GM12878 (cell line): ENCODE data around the gene EPHB1. TPM values are rescaled to one million over a fixed set of nuclear protein-coding genes. Genes with fewer than 3 reads are reported as not detected.

Source experiments
- ATAC-seq: fragments of 200-7000 bp; cut with Tn5 transposase; 3 replicates; pipeline ENCODE4 v1.9.1; 2020; ENCODE audit warnings: mild to moderate bottlenecking, moderate library complexity
- BruUV-seq: library from RNA; stranded (reverse); fragments of 400-500 nt; replicated peaks from 2 replicates; lab custom pipeline; 2021; lab: Mats Ljungman, UMichigan
- CTCF ChIA-PET: fragments of 300-600 bp; sonication (Branson Sonifier 250); formaldehyde crosslinking; extraction: SDS; loops from one replicate; lab custom pipeline; 2021; ENCODE audit warnings: inconsistent platforms; lab: Yijun Ruan, JAX
- POLR2A ChIA-PET: fragments of 350-600 bp; formaldehyde crosslinking; extraction: SDS; loops from one replicate; lab custom pipeline; 2021; ENCODE audit warnings: inconsistent platforms; lab: Charles Lee
- RAD21 ChIA-PET: fragments of 300-600 bp; sonication (Branson Sonifier 250); formaldehyde crosslinking; loops from one replicate; lab custom pipeline; 2023; ENCODE audit warnings: antibody characterized with exemption; ENCODE audit not compliant: unreplicated experiment; lab: Charles Lee
- SMC1A ChIA-PET: fragments of 300-600 bp; sonication (Branson Sonifier 250); formaldehyde crosslinking; loops from one replicate; lab custom pipeline; 2023; ENCODE audit not compliant: unreplicated experiment, uncharacterized antibody; lab: Charles Lee
- DNase-seq: peaks from one replicate; pipeline ENCODE4 v3.0.0-alpha.2; 2011; ENCODE audit warnings: low read depth, low spot score
- FAIRE-seq: peaks from 3 replicates; lab custom pipeline; 2011; peaks lifted over from hg19 to GRCh38; lab: Jason Lieb, UNC
- H2AFZ ChIP-seq: 2 replicates; pipeline ENCODE4 v1.6.0; 2011; ENCODE audit warnings: low read depth, low read length, control low read depth; ENCODE audit not compliant: control insufficient read depth
- H3K27ac ChIP-seq: 2 replicates; pipeline ENCODE4 v1.5.1; 2011; ENCODE audit warnings: control low read depth; ENCODE audit not compliant: control insufficient read depth, insufficient read depth
- H3K27me3 ChIP-seq, 2 experiments: replicated peaks in 1 of 2; 2 replicates each; pipeline versions ENCODE4 v1.6.0 to v1.6.1; 2011; ENCODE audit warnings: low read length in 1 of 2; ENCODE audit not compliant: control insufficient read depth in 2 of 2, insufficient read depth in 2 of 2
- H3K36me3 ChIP-seq, 2 experiments: 2 replicates each; pipeline ENCODE4 v1.5.1; 2011; ENCODE audit warnings: low read length in 1 of 2; ENCODE audit not compliant: control insufficient read depth in 2 of 2, insufficient read depth in 2 of 2
- H3K4me1 ChIP-seq: 2 replicates; pipeline ENCODE4 v1.6.1; 2011; ENCODE audit warnings: mild to moderate bottlenecking, low read length, moderate library complexity, mixed read lengths; ENCODE audit not compliant: control insufficient read depth, insufficient read depth
- H3K4me2 ChIP-seq: 2 replicates; pipeline ENCODE4 v1.6.0; 2011; ENCODE audit warnings: control low read depth; ENCODE audit not compliant: control insufficient read depth, insufficient read depth
- H3K4me3 ChIP-seq: fragments of 200-600 bp; sonication (generic); 2 replicates; pipeline ENCODE4 v1.5.1; 2016
- H3K79me2 ChIP-seq: 2 replicates; pipeline ENCODE4 v1.6.0; 2011; ENCODE audit warnings: low read length; ENCODE audit not compliant: control insufficient read depth, insufficient read depth
- H3K9ac ChIP-seq: 2 replicates; pipeline ENCODE4 v1.8.0; 2011; ENCODE audit warnings: low read length, control low read depth, mixed read lengths; ENCODE audit not compliant: control insufficient read depth, insufficient read depth
- H3K9me3 ChIP-seq: replicated peaks from 3 replicates; pipeline ENCODE4 v1.5.1; 2011; ENCODE audit warnings: mild to moderate bottlenecking, low read length; ENCODE audit not compliant: control insufficient read depth, insufficient read depth
- H4K20me1 ChIP-seq: 2 replicates; pipeline ENCODE4 v1.6.0; 2011; ENCODE audit not compliant: control insufficient read depth, insufficient read depth
- HDAC6 ChIP-seq: fragments of 200-600 bp; sonication (generic); IDR thresholded peaks from one replicate; pipeline ENCODE4 v1.8.0; 2017; ENCODE audit warnings: antibody characterized with exemption; ENCODE audit not compliant: unreplicated experiment
- HDGF ChIP-seq: fragments of 450-650 bp; IDR thresholded peaks from 2 replicates; pipeline ENCODE4 v1.6.1; 2016; ENCODE audit warnings: antibody characterized with exemption
- MTA3 ChIP-seq: IDR thresholded peaks from 2 replicates; pipeline ENCODE4 v1.6.1; 2012; ENCODE audit warnings: low read length, inconsistent platforms, borderline replicate concordance
- POU2F2 ChIP-seq: IDR thresholded peaks from 3 replicates; pipeline ENCODE4 v1.6.1; 2011; ENCODE audit warnings: low read depth, mild to moderate bottlenecking, low read length, borderline replicate concordance
- SMAD1 ChIP-seq: fragments of 450-650 bp; IDR thresholded peaks from 2 replicates; pipeline ENCODE4 v1.6.1; 2018; ENCODE audit warnings: mild to moderate bottlenecking, low read depth; ENCODE audit not compliant: partially characterized antibody
- STAT1 ChIP-seq: fragments of 450-650 bp; conservative IDR thresholded peaks from 2 replicates; pipeline ENCODE4 v1.6.1; 2014; ENCODE audit warnings: antibody characterized with exemption, mild to moderate bottlenecking
- TAF1 ChIP-seq: IDR thresholded peaks from 2 replicates; pipeline ENCODE4 v1.6.1; 2011; ENCODE audit warnings: mild to moderate bottlenecking, low read depth, low read length, borderline replicate concordance
- ZBED1 ChIP-seq: IDR thresholded peaks from 2 replicates; pipeline ENCODE4 v1.6.1; 2016; ENCODE audit warnings: borderline replicate concordance
- ZZZ3 ChIP-seq: IDR thresholded peaks from 2 replicates; pipeline ENCODE4 v1.6.1; 2011; ENCODE audit warnings: low read depth; ENCODE audit not compliant: control insufficient read depth, insufficient read length
- WGBS: methylation state at CpG from one replicate; pipeline ENCODE4 v1.1.6; 2016; ENCODE audit warnings: low lambda C conversion rate; ENCODE audit not compliant: insufficient replicate concordance, insufficient coverage; ENCODE audit errors: missing lambda C conversion rate; 5-methylcytosine and 5-hydroxymethylcytosine counted together
- in situ Hi-C: fragments of 300-500 bp; cut with MboI; formaldehyde crosslinking; loops from 9 replicates; pipeline ENCODE4 v1.14.3; 2018; ENCODE audit warnings: mixed read lengths
- intact Hi-C: fragments of 100-400 bp; cut with micrococcal nuclease; formaldehyde crosslinking; loops from one replicate; pipeline ENCODE4 v1.14.2; 2022; ENCODE audit not compliant: unreplicated experiment
- polyA plus RNA-seq, 11 experiments: library from polyadenylated mRNA; depleted of rRNA in 4 of 11; unstranded in 6 of 11; stranded (reverse) in 5 of 11; fragments of >200 nt; fragmentation: Nextera tagmentation in 4 of 11; fragmentation: Illumina TruSeq in 1 of 11; extraction: Ambion mirVana in 4 of 11; extraction: Trizol in 1 of 11; gene quantifications; 1 replicate in 1 of 11; 2 replicates in 10 of 11; pipeline versions ENCODE4 v1.2.1 to v1.2.3, GENCODE V29; 2011 to 2016; ENCODE audit warnings: inconsistent platforms in 2 of 11, missing spikeins in 2 of 11, low read depth in 1 of 11
- total RNA-seq, 4 experiments: library from RNA; depleted of rRNA in 3 of 4; stranded (reverse); fragments of >200 nt in 3 of 4; fragmentation: Illumina TruSeq in 1 of 4; extraction: Trizol in 1 of 4; gene quantifications; 2 replicates each; pipeline versions ENCODE4 v1.2.1 to v1.2.3, GENCODE V29; 2013 to 2021
- TF ChIP-seq, protein P1 (sequence below): fragments of 450-650 bp; IDR thresholded peaks from 2 replicates; pipeline ENCODE4 v1.6.1; 2017; ENCODE audit warnings: mild to moderate bottlenecking
- TF ChIP-seq, protein P2 (sequence below): fragments of 450-650 bp; IDR thresholded peaks from 2 replicates; pipeline ENCODE4 v1.6.1; 2016; ENCODE audit warnings: mild to moderate bottlenecking, moderate library complexity, borderline replicate concordance

The EPHB1 gene
- total and polyA plus RNA-seq, 10 of the 15 experiments (the other 5 are each of a cell fraction or from before 2014, with no cell fraction given) = 0.33 to 23.8 (median 1.2) TPM

DNA sequence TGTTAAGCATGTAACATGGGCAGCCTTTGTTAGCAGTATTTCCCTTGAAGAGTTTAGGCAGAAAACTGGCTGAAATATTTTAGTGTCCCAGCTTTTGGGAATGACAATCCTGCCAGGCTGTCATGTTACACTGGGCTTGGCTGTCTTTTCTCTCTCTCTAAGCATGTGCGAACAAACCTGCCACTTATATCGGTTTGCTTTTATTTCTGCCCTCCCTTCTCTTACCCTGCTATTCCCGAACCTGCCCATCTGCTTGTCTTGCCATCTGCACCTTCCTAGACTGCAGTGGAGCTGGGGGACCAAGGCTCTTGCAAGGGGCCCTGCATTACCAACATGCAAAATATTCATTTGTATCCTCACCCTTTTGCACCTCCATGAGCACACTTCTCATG is 339.6 kb downstream of the EPHB1 start (continued):
- no peak for TF ChIP-seq ZBED1
- no peak for TF ChIP-seq STAT1

DNA sequence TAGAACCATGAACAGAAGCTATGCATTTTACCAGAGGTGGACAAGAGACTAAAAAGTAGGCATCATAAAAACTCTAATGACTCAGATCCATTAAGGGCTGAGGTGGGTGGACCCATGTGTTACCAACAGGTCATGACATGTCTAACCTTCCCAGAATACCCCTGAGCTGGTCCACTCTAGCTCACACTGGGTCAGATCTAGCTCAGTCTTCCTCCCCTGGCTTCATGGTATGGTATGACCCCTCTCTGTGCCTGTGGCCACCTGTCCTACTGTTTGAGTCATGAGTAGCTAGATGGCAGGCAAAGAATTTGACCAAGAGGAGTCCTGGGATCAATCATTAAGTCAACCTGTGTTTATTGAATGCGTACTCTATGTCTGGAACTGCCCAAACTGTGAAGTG is 340.4 kb downstream of the EPHB1 start:
- H3K4me3 ChIP-seq = no peak overlapping the region
- H2AFZ ChIP-seq = no peak overlapping the region
- TSS peak; percentile 33 for BruUV-seq
- H3K79me2 ChIP-seq = no peaks in the 10 kb centered on the region
- no peaks in the 10 kb centered on the region for H3K27me3 ChIP-seq
- H4K20me1 ChIP-seq = no peaks in the 10 kb centered on the region
- POLR2A ChIA-PET = no interaction called here
- H3K4me1 ChIP-seq = no peaks in the 10 kb centered on the region; the same call in 1 of the 2 replicates
- RAD21 ChIA-PET = interaction anchor here (1.2 to 1.4 kb wide), 2 partner anchors 231 to 341 kb away, joined by 4 read pairs; no protein-coding TSS in a partner anchor
- in situ Hi-C loops (no loop called here), intact Hi-C loops (no loop called here)
- no peak overlapping the region for H3K9ac ChIP-seq
- 25% methylated on average over 1 of the region's 1 CpG for WGBS
- TF ChIP-seq MTA3 (no peak), ZZZ3 (no peak), POU2F2 (no peak), HDGF (no peak), HDAC6 (no peak), SMAD1 (no peak), TAF1 (no peak)
- TF ChIP-seq, protein P1, sequence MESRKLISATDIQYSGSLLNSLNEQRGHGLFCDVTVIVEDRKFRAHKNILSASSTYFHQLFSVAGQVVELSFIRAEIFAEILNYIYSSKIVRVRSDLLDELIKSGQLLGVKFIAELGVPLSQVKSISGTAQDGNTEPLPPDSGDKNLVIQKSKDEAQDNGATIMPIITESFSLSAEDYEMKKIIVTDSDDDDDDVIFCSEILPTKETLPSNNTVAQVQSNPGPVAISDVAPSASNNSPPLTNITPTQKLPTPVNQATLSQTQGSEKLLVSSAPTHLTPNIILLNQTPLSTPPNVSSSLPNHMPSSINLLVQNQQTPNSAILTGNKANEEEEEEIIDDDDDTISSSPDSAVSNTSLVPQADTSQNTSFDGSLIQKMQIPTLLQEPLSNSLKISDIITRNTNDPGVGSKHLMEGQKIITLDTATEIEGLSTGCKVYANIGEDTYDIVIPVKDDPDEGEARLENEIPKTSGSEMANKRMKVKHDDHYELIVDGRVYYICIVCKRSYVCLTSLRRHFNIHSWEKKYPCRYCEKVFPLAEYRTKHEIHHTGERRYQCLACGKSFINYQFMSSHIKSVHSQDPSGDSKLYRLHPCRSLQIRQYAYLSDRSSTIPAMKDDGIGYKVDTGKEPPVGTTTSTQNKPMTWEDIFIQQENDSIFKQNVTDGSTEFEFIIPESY = no peak
- TF ChIP-seq, protein P2, sequence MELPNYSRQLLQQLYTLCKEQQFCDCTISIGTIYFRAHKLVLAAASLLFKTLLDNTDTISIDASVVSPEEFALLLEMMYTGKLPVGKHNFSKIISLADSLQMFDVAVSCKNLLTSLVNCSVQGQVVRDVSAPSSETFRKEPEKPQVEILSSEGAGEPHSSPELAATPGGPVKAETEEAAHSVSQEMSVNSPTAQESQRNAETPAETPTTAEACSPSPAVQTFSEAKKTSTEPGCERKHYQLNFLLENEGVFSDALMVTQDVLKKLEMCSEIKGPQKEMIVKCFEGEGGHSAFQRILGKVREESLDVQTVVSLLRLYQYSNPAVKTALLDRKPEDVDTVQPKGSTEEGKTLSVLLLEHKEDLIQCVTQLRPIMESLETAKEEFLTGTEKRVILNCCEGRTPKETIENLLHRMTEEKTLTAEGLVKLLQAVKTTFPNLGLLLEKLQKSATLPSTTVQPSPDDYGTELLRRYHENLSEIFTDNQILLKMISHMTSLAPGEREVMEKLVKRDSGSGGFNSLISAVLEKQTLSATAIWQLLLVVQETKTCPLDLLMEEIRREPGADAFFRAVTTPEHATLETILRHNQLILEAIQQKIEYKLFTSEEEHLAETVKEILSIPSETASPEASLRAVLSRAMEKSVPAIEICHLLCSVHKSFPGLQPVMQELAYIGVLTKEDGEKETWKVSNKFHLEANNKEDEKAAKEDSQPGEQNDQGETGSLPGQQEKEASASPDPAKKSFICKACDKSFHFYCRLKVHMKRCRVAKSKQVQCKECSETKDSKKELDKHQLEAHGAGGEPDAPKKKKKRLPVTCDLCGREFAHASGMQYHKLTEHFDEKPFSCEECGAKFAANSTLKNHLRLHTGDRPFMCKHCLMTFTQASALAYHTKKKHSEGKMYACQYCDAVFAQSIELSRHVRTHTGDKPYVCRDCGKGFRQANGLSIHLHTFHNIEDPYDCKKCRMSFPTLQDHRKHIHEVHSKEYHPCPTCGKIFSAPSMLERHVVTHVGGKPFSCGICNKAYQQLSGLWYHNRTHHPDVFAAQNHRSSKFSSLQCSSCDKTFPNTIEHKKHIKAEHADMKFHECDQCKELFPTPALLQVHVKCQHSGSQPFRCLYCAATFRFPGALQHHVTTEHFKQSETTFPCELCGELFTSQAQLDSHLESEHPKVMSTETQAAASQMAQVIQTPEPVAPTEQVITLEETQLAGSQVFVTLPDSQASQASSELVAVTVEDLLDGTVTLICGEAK = no peak
- TF ChIP-seq, all 136 proteins: peak for 0
- Histone ChIP-seq H3K4me2 (no peak overlapping the region), H3K36me3 (peaks cover 0 to 4% of the 10 kb centered on the region in 2 experiments; a peak in 2 of 4 replicates), H3K9me3 (no peaks in the 10 kb centered on the region), H3K27ac (no peak overlapping the region)
- DNase-seq (no peak), ATAC-seq (peak; percentile 52), FAIRE-seq (no peak)
- ChIA-PET CTCF (interaction anchor here (1.6 to 3.3 kb wide), 2 partner anchors 10 to 341 kb away, joined by 7 to 13 read pairs; partner anchors contain the start of gene EPHB1), SMC1A (interaction anchor here (0.8 to 1.7 kb wide), 4 partner anchors 22 to 341 kb away, joined by 3 to 5 read pairs (median 3); no protein-coding TSS in a partner anchor)
